ENCODE measurements around the gene LMNA.

LMNA gene

DNA sequence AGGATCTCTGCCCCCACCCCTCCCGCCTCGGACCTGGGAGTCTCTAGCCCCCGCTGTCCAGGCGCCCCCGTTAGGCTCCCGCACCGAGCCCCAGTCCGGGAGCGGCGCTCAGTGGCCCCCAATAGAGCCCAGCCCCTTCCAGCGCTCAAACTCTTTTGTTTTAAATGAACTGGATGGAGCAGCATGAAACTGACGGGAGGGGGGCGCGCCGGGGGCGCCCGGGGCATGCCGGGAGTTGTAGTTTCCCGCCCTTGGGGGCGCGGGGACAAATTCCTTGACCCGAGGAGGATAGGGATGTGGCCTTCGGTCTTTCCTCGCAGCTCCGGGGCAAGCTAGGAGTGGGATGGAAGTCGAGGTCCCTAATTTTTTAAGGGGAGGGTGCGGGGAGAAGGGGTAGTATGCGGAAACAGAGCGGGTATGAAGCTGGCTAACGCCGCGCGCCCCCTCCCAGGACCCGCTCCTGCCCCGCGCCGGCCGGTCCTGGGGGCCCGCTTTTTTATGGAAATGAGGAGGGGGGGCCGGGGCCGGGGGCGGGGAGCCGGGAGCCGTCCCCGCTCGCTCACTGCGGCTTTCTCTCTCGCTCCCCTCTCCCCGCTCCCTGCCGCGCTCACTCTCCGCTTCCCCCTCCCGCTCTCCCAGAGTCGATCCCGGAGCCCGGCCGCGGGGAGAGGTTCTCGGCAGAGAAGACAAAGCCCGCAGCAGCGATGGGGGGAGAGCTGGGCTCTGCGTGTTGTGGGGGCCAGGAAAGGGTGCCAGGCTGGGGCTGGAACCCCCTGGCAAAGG is 32.0 kb upstream of the LMNA start, which contains the start of gene MEX3A:
Gene MEX3A, minus strand, starts transcription at position 157 of the 783 bp plus-strand sequence. CDS start 467 bp downstream, outside the sequence.
- DNase-seq = peak; percentile 81

DNA sequence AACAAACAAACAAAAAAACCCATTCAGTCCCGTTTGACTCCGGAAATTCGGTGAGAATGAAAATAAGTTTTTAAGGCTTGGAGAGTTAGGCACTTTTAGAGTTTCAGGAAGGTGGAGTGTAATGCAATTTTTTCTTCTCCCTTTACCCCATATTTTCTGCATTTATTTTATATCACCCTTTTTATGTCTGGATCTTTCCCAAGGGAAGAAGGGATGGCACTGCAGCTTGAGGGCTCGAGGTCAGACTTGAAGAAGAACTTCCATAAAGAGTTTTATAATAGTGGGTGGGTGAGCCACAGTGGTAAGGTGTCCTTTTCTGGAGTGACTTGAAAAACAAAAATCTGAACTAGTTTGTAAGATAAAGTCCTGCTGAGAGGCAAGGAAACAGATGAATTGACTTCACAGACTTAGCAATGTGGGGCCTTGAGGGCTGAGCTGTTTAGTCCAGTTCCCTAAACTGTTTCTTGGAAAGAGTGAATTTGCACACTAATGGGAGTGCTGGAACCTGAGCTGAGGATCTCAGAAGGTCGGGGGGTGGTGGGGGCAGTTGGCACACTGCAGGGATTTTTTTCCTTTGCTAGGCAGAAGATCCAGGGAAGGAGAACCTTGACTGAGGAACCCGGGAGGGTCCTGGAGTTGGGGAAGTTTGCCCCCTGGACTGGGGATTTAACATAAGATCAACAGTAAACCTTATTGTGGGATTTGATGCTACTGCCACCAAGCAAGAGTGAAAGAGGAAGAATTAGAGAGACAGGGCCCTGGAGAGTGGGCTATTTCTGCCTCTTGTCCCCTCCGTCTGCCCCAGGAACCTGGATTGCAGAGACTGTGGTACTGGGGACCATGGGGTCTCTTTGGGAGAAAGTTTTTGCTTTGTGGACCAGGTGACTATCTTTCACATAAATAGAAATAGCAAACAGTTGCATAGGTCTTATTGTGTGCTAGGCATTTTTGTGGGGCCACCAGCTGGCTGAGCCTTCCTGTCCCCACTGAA is 30.4 kb upstream of the LMNA start:
- DNase-seq = no peak

DNA sequence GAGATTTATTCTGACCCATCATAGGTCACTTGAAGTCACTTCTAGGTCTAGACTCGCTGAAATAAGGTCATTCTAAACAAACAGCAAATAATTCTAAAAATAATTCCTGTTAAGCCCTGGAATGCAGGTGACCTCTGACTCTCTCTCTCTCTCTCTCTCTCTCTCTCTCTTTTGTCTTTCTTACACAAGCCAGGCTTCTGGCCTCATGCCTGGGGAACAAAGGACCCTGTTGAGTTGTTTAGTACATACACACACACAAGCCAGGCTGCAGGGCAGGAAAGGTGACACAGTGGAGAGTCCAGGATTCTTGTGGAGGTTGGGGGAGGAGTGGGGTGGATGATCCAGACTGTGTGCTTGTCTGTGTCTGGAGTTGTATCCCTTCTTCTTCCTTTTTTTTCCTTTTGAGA is 28.3 kb upstream of the LMNA start:
- no peak for DNase-seq

DNA sequence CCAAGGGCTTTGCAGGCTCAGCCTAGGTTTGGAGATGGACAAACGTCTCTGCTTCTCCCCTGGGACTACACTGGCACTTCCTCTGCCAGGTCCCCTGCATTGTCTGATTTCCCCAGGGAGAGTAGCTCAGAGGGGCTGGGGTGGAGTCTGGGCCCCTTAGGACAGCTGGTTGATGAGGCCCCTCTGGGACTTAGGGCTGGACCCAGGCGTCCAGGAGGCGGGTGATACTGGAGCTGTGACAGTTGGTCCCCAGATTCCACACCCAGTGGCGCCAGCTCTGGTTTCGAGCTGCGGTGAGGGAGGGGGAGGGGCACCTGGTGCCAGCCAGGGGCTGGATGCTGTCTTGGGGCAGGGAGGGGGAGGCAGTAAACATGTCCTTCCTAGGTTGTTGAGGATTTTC is 24.8 kb upstream of the LMNA start:
- DNase-seq = no peak

DNA sequence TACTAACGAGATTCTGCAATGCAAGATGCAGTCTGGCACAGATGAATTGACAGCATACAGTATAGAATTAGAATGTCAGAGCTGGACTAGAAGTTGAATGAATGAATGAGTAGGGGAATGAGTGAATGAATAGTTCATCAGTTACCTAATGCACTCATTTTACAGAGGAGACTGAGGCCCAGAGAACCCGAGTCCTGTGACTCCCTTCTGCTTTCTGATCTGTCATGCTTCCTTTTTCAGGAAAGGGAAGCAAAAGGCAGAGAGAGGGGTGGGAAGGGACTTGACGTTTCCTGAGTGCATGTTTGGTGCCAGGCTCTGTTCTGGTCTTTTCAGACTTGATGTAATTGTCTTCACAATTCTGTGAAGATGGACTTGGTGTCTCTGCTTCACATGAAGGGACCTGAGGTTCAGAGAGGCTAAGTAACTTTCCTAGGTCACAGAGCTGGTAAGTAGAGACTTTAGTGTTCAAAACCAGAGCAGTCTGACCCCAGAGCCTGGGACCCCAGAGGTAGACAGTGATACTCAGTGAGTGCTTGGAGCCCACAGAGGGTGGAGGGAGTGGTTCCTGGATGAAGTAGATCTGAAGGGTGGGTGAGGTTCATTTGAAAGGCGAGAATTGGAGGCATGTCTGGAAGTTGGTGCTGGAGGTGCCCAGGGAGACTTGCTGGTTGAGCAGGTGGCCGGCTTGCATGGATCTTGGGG is 24.2 kb upstream of the LMNA start:
- DNase-seq = no peak

DNA sequence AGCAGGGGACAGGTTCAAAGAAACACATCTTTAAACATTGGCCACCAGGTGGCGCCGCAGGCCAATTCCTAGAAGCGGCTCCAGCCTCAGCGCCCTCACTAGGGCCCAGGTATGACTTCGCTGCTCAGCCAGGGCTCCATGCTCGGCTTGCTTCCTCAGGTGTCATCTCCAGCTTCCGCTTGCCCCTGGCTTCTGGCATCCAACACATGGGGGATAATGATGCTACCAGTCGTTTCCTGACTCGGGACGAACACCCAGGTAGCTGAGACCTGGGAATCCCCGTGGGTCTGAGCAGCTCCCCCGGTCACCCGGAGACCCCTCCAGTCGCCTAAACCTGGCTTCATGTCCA is 23.7 kb upstream of the LMNA start:
- DNase-seq = peak; percentile 75

DNA sequence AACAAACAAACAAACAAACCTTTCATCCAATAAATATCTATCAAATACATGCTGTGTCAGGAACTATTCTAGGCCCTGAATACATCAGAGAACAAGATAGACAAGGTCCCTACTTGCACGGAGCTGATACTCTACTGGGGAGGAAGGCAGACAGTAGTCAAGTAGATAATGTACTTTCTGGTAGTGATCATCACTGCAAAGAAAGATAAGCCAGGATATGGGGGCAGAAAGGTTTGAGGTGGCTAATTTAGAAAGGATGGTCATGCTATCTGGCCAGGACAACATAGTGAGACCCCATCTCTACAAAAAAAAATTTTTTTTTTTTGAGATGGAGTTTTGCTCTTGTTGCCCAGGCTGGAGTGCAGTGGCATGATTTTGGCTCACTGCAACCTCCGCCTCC is 22.9 kb upstream of the LMNA start:
- no peak for DNase-seq

DNA sequence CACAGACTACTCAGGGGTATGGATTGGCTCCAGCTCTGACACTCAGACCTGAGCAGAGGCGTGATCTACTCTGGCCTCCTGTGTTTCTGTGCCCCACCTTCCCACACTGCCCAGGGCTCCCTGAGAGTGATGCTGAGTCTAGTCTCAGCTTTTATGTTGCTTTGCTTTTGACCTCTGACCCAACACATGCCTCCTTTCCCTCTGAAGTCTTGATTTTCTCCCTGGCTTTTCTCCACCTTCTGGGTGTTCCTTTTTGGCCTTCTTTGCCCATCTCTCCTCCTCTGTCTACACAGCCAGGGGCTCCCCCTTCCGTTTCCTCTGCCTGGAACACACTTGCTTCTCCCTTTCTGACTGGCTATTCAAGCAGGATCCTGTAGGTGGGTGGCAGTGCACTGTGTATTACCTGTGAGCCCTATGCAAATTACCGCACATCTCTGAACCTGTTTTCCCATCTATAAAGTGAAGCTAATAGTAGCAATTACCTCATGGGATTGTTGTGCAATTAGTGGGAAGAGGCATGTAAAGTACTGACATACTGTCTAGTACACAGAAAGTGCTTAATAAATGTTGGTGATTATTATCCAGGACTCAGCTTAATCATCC is 18.5 kb upstream of the LMNA start:
- no peak for DNase-seq

DNA sequence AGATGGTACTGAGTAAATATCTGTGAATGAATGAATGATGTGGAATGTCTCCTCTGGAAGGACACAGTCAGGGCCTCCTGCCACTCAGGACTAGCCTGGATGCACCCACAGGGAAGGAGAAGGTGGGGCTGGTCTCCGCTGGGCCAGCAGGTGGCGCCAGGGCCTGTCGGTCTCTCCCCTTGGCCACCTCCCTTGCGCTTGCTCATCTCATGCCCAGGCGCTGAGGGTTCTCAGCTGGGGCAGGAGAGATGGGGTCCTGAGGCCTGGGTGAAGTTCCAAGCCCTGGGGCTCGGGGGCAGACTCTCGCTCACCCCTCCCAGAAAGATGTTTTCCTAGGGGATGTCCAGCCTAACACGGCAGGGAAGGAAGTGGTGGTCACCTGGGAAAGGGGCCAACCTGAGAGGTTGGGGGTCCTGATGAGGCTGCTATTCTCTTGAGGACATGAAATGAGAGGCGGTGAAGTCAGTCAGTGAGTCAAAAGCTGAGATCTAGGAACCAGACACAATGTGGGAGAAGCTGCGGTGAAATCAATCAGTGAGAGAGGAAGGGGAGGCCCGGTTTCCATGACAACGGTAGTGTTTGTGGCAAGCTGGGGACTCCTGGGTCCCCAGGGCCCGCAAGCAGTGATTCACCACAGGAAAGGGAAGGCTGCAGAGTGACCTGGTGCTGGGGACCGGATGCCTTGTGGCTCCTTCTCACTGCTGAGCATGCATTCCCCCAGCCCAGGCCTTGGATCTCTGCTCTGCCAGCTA is 17.7 kb upstream of the LMNA start:
- DNase-seq = peak; percentile 89

DNA sequence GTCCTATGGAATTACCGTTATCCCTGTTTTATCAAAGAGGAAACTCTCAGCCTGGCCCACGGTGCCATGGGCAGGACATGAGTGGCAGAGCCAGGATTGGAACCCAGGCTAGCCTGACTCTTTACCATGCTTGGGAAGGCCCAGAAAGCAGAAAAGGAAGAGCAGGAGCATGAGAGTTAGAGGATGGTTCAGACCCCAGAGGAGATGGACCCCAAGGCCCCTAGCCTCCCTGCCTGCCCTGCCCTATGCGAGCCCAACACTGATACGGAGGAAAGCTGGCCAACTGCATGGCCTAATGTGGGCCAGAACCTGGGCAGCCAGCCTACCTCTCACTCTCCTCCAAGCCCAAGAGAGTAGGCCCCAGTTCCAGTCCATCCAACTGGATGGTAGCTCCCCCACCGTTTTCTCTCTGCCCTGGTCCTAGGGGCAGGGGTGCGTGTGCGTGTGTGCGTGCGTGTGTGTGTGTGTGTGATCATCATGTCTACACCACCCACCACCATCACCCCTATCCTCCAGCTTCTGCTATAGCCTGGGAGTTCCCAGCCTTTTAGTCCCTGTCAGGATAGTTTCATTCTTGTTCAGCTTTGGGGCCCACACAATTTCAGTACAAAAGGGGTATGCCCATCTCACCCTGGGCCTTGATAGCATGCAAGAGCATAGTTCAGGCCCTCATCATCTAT is 16.9 kb upstream of the LMNA start:
- DNase-seq = no peak

DNA sequence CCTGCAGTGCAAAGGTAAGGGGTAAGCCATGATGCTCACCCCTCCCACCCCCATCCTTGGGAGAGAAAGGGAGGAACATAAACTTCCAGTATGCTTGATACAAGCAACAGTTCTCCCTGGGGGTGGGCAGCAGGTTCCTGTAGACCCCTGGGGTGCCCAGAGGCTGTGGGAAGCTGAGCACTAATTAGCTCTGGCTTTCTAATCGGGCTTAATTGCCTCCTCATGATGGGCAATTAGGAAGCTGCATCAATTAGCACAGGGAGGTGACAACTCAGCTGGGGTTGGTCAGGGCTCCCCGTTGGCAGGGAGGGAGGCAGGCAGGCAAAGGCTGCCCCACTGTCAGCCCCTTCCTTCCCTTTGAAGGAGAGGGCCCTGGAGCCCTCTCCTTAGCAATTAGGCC is 15.7 kb upstream of the LMNA start:
- DNase-seq = no peak

DNA sequence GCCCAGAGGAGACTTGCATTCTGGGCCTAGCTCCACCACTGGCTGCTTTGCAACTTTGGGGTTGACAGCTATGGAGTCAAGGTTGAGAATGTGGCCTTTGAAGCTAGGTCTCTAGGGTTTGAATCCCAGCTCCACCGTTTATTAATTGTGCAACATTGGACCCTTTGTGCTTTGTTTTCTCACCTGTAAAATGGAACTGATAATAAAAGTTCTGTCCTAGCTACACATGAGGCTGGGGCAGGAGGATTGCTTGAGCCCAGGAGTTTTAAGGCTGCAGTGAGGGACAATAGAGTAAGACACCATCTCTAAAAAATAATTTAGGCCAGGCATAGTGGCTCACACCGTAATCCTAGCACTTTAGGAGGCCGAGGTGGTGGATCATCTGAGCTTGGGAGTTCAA is 15.2 kb upstream of the LMNA start:
- no peak for DNase-seq

DNA sequence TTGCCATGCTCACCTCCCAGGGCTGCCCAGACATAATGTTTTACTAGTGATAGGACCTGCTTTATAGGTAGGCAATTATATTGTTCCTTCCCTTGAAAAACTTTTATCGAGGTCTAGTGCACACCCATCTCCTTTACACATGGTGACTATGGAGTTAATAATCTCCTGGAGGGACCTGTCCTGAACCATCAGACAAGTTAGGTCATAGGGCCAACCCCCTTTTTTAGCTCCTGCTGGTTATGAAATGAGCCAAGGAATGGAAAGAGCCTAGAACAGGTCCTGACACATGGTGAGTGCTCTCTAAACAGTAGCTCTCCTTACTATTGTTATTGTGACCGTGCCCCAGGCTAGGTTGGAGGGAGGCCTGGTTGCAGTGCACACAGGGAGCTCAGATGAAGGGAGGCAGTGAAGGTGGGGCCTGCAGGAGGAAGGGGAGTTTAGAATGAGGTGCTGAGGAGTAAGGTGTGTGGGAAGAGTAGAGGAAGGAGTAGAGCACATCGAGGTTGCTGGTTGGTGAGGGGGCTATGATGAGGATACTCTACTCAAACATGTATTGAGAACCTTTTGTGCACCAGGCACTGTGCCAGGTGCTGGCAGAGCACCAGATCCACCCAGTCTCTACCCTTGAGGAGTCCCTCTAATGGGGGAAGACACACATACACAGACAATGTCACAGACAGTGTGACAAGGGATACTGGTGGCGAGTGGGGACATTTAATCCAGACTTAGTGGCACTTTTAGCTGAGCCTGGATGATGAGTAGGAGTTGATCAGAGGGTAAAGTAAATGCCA is 14.1 kb upstream of the LMNA start:
- DNase-seq = no peak

DNA sequence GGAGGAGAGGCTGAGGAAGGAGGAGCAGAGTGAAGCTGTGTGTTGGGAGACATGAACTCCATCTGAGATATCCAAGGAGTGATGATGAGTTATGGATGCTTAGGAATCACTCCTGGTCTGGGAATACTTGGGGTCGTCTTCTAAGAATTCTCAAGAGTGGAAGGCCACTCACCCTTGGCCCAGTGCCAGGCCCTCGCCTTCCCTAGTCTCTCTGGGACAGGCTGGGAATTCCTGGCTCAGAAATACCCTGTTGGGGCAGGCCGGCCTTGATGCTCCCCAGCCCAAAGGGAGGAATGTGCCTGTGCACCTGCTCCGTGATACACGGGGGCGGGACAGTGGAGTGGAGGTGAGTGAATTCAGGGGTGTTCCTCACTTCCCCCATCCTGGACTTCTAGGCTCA is 12.6 kb upstream of the LMNA start:
- DNase-seq = no peak

DNA sequence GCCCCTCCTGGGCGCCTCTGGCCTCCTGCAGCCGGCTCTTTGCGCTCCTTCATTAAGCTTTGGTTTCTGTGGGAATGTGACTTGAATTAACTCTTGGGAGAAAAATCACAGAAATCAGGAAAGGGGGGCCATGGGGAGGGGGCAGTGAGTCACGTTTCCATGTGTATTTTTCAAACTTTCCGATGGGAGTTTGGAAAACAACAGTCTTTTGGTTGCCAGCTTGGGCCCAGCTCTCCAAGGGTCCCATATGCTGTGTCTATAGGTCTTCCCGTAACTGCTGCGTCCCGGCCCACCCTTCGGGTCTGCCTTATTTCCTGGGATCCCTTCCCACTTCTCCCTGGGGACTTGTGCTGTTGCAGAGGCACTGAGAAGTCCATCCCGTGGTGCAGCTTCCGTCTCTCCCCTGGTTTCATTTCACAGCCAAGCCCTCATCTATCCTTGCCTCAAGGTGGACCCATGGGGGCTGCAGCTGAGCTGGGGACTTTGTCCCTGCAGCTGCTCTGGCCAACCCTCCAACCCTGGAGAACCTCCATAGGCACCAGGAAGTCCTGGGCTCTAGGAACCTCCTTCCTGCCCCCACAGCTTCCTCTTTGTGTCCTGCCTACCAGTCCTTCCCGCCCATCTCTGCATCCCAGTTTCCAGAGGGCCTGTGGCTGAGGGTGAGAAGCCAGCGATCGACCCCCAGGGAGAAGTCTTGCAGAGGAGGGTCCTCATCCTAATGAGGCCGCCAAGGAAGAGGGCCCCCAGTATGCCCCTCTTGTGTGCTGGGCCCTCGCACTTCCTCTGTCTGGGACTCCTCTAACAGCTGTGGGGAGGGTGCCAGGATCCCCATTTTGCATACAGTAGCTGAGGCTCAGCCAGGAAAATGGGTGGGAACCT is 11.6 kb upstream of the LMNA start:
- peak; percentile 81 for DNase-seq

DNA sequence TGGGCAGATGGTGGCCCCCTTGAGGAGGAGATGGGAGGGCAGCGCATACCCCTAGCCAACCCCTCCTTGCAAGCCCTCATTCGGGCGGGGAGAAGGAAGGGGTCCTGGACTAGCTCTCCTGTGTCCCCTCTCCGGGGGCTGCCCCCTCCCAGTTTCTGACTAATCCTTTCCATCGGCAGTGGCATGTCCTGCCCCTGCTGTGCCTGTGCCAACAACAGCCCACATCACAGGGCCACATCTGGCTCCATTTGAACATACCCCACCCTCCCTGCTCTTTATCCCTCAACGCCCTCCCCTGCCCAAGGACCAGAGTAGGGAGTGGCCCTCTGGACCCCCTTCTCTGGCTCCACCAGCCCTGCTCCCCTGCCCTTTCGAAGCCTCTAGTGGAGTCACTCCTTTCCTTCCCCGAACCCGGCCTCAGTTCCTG is 11.0 kb upstream of the LMNA start:
- peak; percentile 89 for DNase-seq

DNA sequence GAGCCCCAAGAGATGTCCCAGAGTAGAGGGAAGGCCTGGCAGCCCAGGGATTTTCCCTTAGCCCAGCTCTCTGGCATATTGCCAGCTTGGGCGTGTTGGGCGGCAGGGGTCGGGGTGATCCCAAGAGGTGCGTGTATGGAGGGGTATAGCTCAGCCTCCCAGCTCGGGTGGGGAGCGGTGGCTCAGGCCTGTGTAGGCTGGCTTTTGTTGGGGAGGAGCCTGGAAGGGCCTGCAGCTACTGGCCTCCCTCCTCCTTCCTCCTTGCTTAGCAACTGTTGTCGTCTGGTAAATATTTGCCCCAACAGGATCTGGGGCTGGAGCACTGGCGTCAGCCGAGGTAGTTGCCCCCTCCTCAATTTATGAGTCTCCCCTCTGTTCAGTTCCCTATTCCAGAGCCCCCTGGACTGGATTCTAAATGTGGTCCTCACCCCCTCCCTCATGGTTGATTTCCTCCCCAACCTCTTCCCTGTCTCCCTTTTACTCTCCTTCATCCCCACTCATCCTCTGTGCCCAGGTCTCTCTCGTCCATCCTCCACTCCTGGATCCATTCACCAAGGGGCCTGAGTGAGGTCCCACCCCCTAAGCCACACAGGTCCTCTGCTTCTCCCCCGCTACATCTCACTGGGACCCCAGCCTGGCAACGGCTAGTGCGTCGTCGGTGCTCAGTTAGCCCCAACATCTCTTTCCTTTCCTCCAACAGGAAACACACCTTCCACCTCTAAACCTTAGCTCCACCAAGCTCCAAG is 10.3 kb upstream of the LMNA start:
- DNase-seq = peak; percentile 90
